Neural crest cell (in vitro differentiated cells): Measurements from ENCODE around the gene ACACA. TPM values are rescaled to one million over a fixed set of nuclear protein-coding genes. Genes with fewer than 3 reads are reported as not detected.
A peak's percentile ranks its signal among the peaks of the same experiment; 100 is the strongest.

Experiments used
- DNase-seq: peaks from one replicate; pipeline ENCODE4 v3.0.0; 2021; ENCODE audit warnings: low read depth, mixed read lengths, low spot score
- H3K27ac Mint-ChIP-seq: one replicate; pipeline ENCODE4 v1.8.0; 2021; ENCODE audit warnings: mild to moderate bottlenecking, mixed read lengths; ENCODE audit not compliant: unreplicated experiment
- H3K27me3 Mint-ChIP-seq: 2 replicates; pipeline ENCODE4 v1.8.0; 2021; ENCODE audit warnings: low read depth, mild to moderate bottlenecking, mixed read lengths
- H3K36me3 Mint-ChIP-seq: 2 replicates; pipeline ENCODE4 v1.8.0; 2021; ENCODE audit warnings: low read depth, mild to moderate bottlenecking, mixed read lengths
- H3K4me1 Mint-ChIP-seq: 2 replicates; pipeline ENCODE4 v1.8.0; 2021; ENCODE audit warnings: mixed read lengths
- H3K4me3 Mint-ChIP-seq: one replicate; pipeline ENCODE4 v1.8.0; 2021; ENCODE audit warnings: mild to moderate bottlenecking, mixed read lengths
- H3K9me3 Mint-ChIP-seq: 2 replicates; pipeline ENCODE4 v1.8.0; 2021; ENCODE audit warnings: mixed read lengths
- CTCF ChIP-seq: fragments of 200-600 bp; sonication (generic); conservative IDR thresholded peaks from 2 replicates; pipeline ENCODE4 v1.5.0; 2021; ENCODE audit warnings: antibody characterized with exemption, mild to moderate bottlenecking
- total RNA-seq: library from RNA; stranded (reverse); gene quantifications from 2 replicates; pipeline ENCODE4 v1.2.1, GENCODE V29; 2021

ACACA gene
- total RNA-seq, 1 donor from 2014 or later: 211 TPM

GRCh38 chr17:37118366-37119137 is 288.1 kb downstream of the ACACA start:
- H3K9me3 Mint-ChIP-seq: peaks cover 3% of the 10 kb centered on the region
- no peak overlapping the region for H3K27ac Mint-ChIP-seq
- peaks cover 35% of the 10 kb centered on the region for H3K36me3 Mint-ChIP-seq
- H3K4me3 Mint-ChIP-seq: no peak overlapping the region
- H3K27me3 Mint-ChIP-seq: no peaks in the 10 kb centered on the region
- no peak for DNase-seq
- peaks cover 35% of the 10 kb centered on the region for H3K4me1 Mint-ChIP-seq
- no peak for TF ChIP-seq CTCF

GRCh38 chr17:37117373-37118142 is 289.1 kb downstream of the ACACA start:
- H3K27ac Mint-ChIP-seq: no peak overlapping the region
- no peak for DNase-seq
- H3K9me3 Mint-ChIP-seq: peaks cover 3% of the 10 kb centered on the region
- H3K4me1 Mint-ChIP-seq: peaks cover 32% of the 10 kb centered on the region
- no peaks in the 10 kb centered on the region for H3K27me3 Mint-ChIP-seq
- no peak overlapping the region for H3K4me3 Mint-ChIP-seq
- no peak for TF ChIP-seq CTCF
- peaks cover 28% of the 10 kb centered on the region for H3K36me3 Mint-ChIP-seq

- no peak overlapping the region for H3K27ac Mint-ChIP-seq
- TF ChIP-seq CTCF: no peak
Observed at GRCh38 chr17:37116671-37117185, 289.9 kb downstream of the ACACA start.

GRCh38 chr17:37111329-37111728 is 295.3 kb downstream of the ACACA start:
- H3K9me3 Mint-ChIP-seq: no peaks in the 10 kb centered on the region
- H3K27ac Mint-ChIP-seq: no peak overlapping the region
- no peak overlapping the region for H3K4me3 Mint-ChIP-seq
- H3K27me3 Mint-ChIP-seq: no peaks in the 10 kb centered on the region
- no peak for DNase-seq
- peaks cover 16% of the 10 kb centered on the region for H3K36me3 Mint-ChIP-seq
- no peak for TF ChIP-seq CTCF
- H3K4me1 Mint-ChIP-seq: peaks cover 7% of the 10 kb centered on the region

More at GRCh38 chr17:37116671-37117185, 289.9 kb downstream of the ACACA start:
- Mint-ChIP-seq H3K27me3 (no peaks in the 10 kb centered on the region), H3K4me3 (no peak overlapping the region), H3K36me3 (peaks cover 23% of the 10 kb centered on the region), H3K4me1 (peaks cover 24% of the 10 kb centered on the region), H3K9me3 (no peaks in the 10 kb centered on the region)
- DNase-seq: no peak

GRCh38 chr17:37110746-37111145 is 295.9 kb downstream of the ACACA start:
- no peak overlapping the region for H3K4me3 Mint-ChIP-seq
- H3K4me1 Mint-ChIP-seq: peaks cover 7% of the 10 kb centered on the region
- DNase-seq: no peak
- TF ChIP-seq CTCF: no peak
- H3K27ac Mint-ChIP-seq: peak overlapping the region; percentile 45
- no peaks in the 10 kb centered on the region for H3K27me3 Mint-ChIP-seq
- H3K9me3 Mint-ChIP-seq: no peaks in the 10 kb centered on the region
- H3K36me3 Mint-ChIP-seq: peaks cover 16% of the 10 kb centered on the region
